HG03520 (cell line): ENCODE measurements around the gene KLK5.
"Not testable (repeated sequence)": the region's sequence is repeated elsewhere in the genome, so short reads cannot be mapped to it uniquely, and the experiment has no call there.

Experiments used
- ATAC-seq: cut with Tn5 transposase; IDR thresholded peaks from one replicate; pipeline ENCODE4 v1.9.1; 2021; ENCODE audit warnings: mild to moderate bottlenecking, moderate library complexity; ENCODE audit not compliant: unreplicated experiment

The KLK5 gene, protein sequence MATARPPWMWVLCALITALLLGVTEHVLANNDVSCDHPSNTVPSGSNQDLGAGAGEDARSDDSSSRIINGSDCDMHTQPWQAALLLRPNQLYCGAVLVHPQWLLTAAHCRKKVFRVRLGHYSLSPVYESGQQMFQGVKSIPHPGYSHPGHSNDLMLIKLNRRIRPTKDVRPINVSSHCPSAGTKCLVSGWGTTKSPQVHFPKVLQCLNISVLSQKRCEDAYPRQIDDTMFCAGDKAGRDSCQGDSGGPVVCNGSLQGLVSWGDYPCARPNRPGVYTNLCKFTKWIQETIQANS

DNA sequence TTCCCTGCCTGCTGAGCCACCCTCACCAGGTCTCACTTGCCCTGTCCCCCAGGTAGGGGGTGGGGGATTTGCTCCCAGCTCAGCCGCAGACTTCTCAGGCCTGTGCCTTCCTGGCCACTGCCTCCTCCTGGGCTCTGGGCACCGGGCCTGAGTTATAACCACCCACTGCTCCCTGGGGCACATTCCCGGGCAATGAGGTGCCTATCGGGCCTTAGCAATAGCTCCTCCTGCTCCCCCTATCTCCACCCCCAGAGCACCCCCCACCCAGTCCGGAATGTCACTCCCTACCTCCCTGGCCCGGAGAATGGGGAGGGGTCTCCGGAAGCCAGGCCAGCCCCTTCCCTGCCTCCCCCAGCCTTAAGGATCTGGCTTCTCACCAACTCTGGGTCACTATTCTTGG, at the start of gene KLK5:
Gene KLK5 (minus strand): TSS at position 129 of the 400 bp plus-strand sequence. CDS start 381 bp downstream, outside the sequence.
- no peak for ATAC-seq

DNA sequence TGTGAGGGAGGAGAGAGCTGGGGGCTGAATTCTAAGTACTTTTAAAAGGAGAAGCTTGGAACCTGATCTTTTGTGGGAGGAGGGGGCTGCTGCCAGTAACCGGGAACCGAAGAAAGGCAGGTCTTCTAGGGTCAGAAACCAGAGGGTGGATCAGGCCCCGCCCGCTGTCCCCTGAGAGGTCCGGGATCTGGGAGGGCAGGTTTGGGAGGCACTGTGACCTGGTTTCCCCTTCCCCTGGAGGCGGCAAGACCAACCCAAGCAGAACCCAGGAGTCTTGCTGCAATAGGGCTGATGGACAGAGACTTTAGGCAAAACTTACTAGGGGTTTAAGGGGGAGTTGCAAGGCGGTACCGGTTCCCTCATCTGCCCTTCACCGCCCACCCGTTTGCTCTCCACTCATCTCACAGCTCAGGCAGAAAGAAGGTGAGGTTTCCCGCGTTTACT, 49.3 kb upstream of the KLK5 start:
- no peak for ATAC-seq

DNA sequence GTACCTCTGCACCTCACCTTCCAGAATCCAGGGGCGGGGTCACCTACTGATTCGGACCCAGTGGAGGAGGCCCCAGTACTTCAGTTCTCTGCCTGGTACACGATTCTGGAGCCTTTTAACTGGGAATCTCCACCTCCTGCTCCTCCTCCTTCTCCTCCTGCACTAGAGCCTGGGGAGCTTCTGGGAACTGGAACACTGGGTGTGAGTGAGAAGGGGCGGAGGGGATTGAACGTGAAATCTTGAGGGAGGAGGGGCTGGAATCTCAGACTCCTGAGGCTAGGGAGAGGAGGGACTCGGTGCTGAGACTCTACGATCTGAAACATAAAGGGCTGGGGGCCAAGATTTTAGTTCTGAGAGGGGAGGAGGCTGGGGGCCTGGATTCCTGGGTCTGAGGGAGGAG, 48.7 kb upstream of the KLK5 start, which contains the start of gene KLK8:
Gene KLK8 (minus strand): TSS at position 90 of the 400 bp plus-strand sequence. CDS start 437 bp downstream, outside the sequence.
- ATAC-seq: no peak

DNA sequence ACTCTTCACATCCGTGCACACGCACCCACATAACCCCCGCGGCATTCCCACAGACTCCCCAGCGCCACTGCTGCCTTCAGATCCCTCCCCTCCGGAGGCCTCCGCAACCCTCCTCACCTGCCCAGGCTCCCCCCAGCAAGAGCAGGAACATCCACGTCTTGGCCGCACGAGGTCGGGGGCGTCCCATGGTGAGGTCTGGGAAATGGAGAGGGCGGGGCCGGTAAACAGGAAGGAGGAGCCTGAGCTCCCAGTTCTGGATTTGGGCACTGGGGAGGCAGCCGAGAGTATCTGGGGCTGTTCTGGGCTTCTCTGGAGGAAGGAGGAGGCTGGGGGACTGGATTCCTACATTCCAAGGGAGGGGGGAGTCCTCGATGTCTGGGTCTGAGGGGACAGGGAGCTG, 48.1 kb upstream of the KLK5 start:
- no peak for ATAC-seq

DNA sequence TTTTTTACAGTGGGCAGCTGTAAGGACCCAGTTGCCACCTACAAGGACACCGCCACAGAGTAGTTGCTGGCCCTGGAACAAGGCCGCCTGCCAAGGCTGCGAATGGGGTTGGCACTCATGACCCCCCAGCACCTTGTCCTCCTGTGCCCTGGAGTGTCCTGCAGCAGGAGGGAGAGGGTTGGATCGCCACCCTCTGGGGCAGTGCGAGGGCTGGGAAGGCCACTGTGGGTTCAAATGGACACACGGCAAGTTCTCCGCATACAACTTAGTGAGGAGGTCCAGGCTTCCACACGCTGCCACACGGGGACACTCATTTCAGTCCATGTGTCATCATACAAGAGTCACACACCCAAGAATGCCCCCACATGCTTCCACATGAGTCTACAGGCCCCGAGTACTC, 47.6 kb upstream of the KLK5 start:
- no peak for ATAC-seq

DNA sequence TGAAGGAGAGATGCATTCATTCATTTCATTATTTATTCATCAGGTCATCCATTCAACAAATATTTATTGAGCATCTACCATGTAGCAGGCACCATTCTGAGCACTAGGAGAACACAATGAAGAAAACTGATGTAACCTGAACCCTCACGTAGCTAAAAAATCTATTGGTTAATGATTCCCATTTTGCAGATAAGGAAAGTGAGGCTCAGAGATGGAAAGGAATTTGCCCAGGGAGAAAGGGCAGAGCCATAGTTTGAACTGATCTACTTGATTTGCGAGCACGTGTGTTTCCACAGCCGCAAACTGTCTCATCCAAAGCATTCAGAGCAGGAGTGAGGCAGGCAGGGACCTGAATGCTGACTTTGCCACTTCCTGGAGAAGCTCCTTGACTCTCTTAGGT, 45.8 kb upstream of the KLK5 start:
- no peak for ATAC-seq

DNA sequence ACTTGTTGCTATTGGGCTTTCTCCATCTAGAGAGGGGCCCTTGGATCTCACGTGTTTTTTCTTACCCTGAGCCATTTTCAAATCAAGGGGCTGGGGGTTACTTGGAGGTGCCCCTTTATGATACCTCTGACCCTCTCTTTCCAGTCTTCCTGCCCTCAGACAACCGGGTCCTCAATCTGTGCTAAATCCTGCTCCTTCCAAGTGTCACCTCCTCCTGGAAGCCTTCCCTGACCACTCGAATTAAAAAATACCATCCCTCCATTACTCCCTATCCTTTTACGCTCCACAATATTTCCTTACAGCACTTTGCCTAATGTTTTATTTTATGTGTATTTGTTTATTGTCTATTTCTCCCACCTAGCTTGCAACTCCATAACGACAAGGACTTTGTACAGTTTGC, 45.2 kb upstream of the KLK5 start:
- no peak for ATAC-seq

DNA sequence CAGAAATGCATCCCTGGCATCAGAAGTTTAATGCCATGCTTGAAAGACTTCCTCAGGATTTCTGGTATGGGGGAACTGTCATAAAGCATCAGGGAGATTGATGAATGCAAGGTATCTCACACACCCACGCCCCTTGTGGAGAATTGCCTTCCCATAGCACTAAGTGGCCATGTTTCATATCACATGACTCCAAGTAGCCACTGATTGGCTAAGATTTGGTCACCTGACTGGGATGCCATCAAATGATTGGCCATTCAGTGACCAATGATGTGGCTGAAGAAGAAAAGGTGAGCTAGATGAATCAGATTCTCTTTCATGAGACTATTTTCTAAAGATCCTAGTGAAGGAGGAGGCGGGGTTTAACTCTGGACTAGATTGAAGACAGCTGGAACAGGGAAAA, 41.3 kb upstream of the KLK5 start:
- ATAC-seq: no peak

DNA sequence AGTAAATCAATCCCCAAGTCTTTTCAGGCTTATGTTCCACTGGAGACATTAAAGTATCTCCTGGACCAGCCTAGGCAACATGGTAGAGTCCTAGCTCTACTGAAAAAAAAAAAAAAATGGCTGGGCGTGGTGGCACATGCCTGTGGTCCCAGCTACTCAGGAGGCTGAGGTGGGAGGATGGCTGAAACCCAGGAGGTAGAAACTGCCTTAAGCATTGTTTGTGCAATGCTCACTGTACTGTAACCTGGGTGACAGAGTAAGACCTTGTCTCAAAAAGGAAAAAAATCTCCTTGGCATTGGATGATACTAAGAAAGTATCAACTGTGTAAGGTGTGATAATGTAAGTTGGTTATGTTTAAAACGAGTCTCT, 39.8 kb upstream of the KLK5 start:
- no peak for ATAC-seq

DNA sequence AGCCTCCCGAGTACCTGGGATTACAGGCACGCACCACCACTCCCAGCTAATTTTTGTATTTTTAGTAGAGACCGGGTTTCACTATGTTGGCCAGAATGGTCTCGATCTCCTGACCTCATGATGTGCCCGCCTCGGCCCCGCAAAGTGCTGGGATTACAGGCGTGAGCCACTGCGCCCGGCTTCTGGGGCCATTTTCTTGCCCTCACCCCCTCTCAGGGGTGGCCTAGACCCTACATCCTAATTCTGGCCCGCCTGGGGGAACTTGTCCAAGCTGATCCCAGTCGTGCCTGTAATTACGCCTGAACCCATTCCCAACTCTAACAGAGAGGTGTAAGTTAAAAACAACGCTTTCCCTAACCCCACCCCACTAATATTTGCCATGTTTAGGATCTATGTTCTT, 31.6 kb upstream of the KLK5 start:
- ATAC-seq: not testable (repeated sequence)

DNA sequence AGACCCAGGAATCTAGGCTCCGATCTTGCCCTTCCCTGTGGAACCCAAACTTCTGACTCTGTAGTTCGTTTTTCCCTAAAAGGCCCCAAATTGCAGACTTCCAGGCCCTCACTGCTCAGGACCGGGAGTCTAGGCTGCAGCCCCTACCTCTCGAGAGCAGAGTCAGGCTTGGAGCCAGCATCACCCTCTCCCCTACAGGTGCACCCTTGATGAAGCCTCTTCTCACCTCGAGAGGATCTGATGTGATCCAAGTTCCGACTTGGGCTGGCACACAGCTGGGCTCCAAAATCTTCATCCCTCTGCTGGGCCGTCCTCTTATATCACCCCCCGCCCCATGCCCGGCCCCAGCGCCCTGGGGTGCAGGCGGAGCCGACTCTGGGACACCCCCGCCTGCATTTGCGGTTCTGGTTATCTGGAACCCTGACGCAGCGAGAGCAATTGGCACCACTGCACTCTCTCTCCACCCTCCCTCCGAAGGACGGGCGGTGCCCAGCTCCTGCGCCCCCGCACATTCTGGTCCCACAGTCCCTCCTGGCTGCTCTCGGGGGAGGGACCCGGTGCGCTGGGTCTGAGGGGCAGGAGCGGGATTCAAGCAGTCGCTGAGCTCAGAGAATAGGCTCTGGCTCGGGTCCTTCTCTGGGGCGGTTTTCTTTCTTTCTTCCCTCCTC, 30.9 kb upstream of the KLK5 start, which contains the start of gene KLK7:
Gene KLK7 (minus strand): TSS at position 293 of the 668 bp plus-strand sequence. CDS start 1,518 bp downstream, outside the sequence.
- ATAC-seq: no peak

DNA sequence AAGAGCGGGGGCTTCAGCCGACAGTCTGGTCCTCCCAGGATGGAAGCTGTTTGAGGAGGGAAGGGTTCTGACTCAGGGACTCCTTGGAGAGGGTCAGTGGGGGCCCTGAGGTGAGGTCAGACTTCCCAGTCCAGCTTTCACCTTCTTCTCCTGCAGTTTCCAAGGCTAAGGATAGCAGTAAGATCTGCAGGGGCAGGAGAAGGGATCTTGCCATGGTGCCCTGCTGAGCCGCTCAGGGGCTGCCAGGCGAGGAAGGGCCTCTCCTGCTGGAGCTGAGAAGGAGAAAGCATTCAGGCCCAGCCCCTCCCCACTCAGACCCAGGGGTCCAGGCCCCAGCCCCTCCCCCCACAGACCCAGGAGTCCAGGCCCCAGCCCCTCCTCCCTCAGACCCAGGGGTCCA, 29.3 kb upstream of the KLK5 start:
- ATAC-seq: no peak

DNA sequence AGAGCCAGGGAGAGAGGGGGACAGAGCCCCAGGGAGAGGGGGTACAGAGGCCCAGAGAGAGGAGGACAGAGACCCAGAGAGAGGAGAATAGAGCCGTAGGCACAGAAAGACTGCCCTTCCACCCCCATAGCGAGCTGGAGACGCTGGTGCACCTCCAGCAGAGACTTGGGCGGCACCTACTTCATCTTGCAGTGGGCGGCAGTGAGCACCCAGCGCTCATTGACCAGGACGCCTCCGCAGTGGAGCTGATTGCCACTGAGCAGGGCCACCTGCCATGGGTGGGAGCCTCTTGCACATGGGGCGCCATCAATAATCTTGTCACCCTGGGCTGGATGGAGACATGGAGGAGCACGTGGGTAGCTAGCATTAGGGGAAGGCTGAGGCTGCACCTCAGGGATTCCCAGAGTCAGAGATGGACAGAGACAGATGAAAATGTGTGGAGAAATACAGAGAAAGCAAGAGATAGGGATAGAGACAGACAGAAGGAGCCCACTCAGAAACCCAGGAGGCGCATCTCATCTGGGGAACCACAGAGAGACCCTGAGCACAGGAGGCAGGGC, 28.8 kb upstream of the KLK5 start:
- ATAC-seq: no peak

DNA sequence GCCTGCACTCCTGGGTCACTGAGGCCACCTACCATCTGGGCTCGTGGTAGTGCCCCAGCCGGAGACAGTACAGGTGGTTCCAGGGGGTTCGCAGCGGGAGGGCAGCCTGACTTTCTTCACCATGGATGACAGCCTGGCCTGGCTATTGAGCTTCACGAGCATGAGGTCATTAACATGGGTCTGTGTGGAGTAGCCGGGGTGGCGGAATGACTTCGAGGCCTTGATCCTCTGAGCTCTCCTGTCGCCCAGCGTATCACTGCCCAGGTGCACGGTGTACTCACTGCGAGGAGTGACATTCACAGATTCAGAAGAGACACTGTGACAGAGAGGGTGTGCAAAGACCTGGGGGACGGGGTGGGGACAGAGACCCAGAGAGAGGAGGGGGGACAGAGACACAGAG, 27.4 kb upstream of the KLK5 start:
- no peak for ATAC-seq

DNA sequence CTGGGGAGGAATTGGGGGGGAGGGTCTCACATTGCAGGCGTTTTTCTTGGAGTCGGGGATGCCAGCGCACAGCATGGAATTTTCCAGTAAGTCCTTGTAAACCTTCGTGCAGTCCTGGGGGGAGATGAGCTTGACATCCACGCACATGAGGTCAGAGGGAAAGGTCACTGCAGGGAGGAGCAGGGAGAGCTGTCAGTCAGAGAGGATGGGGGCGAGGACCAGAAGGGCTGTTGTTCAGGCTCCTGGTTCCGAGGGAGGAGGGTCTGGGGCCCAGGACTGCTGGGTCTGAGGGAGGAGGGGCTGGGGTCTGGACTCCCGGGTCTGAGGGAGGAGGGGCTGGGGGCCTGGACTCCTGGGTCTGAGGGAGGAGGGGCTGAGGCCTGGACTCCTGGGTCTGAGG, 26.9 kb upstream of the KLK5 start:
- ATAC-seq: no peak

DNA sequence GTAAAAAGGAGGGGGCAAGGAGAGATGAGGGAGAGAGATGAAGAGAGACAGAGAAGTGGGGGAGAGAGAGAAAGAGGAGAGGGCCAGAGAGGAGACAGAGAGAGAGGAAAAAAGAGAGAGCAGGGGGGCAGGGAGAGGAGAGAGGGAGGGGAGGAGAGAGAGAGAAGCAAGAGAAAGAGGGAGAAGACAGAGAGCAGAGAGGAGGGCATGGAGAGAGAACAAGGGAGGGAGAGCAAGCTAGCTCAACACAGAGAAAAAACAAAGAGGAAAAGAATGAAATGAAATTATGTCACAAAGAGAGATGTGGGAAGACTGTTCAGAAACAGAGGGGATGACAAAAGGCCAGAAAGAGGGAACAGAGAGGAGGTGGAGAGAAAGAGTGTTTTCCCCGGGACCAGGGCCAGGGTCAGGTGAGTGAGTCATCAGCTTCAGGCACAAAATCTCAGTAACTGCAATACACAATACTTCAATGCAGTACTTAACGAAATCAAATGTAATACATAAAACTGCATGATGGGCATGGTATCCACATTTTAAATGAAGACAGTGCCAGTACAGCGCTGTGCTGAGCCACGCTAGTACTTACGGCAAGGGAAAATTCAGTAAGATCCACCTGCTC, 26.0 kb upstream of the KLK5 start:
- ATAC-seq: no peak

DNA sequence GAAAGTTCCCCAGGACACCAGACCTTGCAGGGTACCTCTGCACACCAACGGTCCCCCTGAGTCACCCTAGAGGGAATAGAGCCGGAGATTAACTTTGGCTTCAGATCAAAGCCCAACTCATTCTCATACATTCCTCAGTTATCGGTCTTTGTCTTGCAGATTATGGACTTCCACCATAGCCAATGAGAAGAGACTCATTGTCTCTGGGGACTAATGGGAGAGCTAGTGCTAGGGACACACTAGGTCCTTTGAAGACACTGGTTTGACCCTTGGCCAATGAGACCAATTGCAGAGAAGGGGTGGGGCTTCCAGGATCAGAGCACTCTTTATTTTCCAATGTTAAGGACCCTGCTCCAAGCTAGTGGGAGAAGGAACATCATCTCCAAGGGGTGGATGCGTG, 24.8 kb upstream of the KLK5 start:
- ATAC-seq: no peak

DNA sequence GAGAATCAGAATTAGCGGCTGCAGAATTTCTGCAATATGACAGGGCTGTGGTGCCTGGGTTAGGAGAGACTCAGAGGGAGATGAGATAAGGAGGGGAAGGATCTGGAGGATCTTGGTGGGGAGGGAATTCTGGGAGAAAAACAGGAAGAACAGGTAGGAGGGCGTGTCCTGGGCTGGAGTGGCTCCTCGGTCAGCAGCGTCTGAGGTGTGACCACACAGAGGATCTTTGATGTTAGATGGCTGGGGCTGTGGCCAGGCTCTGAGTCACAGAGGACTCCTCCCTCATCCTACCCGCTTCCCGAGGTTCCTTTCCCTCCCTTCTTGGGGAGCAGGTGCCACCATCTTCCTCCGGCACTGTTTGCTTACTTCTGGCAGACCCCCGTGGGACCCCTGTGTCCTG, 22.9 kb upstream of the KLK5 start:
- ATAC-seq: no peak

DNA sequence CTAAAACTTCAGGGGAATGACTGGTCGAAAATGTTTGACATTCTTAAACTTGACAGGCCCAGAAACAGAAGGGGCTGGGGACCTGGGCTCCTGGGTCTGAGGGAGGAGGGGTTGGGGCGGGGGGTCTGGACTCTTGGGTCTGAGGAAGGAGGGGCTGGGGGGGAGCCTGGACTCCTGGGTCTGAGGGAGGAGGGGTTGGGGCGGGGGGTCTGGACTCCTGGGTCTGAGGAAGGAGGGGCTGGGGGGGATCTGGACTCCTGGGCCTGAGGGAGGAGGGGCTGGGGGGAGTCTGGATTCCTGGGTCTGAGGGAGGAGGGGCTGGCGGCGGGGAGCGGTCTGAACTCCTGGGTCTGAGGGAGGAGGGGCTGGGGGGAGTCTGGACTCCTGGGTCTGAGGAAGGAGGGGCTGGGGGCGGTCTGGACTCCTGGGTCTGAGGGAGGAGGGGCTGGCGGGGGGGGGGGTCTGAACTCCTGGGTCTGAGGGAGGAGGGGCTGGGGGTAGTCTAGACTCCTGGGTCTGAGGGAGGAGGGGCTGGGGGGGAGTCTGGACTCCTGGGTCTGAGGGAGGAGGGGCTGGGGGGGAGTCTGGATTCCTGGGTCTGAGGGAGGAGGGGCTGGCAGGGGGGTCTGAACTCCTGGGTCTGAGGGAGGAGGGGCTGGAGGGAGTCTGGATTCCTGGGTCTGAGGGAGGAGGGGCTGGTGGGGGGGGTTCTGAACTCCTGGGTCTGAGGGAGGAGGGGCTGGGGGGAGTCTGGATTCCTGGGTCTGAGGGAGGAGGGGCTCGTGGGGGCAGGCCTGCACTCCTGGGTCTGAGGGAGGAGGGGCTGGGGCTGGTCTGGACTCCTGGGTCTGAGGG, 22.1 kb upstream of the KLK5 start:
- ATAC-seq: no peak

DNA sequence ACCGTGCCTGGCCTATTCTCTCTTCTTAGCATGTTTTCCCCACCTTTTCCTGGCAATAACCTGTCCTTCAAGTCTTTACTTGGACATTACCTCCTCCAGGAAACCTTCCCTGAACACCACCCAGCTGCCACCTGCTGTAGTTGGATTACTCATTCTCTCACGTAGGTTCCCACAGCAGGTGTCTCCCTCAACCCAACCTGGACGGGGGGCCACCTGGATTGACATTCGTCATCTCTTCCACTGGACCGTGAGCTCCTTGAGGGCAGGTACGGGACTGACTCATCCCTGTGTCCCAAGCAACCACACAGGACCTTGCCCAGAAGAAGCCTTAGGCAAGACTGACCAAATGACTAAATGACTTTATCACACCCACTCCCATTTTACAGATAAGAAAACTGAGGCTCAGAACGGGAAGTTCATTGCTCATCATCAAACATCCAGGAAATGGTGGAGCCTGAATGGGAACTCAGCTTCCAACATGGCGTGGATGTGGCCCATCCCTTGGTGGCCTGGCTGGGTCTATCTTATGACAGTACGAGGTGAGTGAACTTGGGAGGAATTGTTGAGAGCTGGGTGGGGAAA, 20.0 kb upstream of the KLK5 start:
- no peak for ATAC-seq
